LNCaP clone FGC (cell line): Measurements from ENCODE around the gene UBE2M.

Experiments used
- DNase-seq: peaks from one replicate; pipeline ENCODE4 v3.0.0-alpha.2; 2011; ENCODE audit warnings: low read depth
- H3K4me3 ChIP-seq: 2 replicates; pipeline ENCODE4 v1.5.1; 2011; ENCODE audit warnings: mild to moderate bottlenecking, low read depth, low read length, control low read depth
- TF ChIP-seq, protein P1 (sequence below): IDR thresholded peaks from 2 replicates; pipeline ENCODE4 v1.5.1; 2012; ENCODE audit warnings: mild to moderate bottlenecking; ENCODE audit not compliant: control insufficient read depth, insufficient read depth; ENCODE audit errors: extremely low read depth

Gene UBE2M

DNA sequence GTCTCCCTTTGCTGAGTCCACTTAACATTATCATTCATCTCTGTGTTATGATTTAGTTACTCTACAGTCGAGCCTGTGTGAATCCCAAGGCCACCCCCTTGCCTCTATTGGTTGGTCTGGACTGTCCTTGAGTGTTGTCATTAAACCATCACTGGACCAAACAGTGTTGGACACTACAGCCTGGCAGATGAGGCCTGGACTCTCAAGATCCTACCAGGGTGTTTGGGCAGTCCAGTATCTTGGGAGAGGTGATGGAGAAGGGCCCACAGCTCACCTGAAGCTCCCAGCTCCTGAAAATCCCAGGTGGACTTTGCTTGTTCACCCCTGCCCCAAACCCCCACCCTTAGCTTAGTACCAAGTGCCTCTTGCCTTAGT, 7.3 kb downstream of the UBE2M start:
- H3K4me3 ChIP-seq: no peak overlapping the region
- TF ChIP-seq, protein P1, sequence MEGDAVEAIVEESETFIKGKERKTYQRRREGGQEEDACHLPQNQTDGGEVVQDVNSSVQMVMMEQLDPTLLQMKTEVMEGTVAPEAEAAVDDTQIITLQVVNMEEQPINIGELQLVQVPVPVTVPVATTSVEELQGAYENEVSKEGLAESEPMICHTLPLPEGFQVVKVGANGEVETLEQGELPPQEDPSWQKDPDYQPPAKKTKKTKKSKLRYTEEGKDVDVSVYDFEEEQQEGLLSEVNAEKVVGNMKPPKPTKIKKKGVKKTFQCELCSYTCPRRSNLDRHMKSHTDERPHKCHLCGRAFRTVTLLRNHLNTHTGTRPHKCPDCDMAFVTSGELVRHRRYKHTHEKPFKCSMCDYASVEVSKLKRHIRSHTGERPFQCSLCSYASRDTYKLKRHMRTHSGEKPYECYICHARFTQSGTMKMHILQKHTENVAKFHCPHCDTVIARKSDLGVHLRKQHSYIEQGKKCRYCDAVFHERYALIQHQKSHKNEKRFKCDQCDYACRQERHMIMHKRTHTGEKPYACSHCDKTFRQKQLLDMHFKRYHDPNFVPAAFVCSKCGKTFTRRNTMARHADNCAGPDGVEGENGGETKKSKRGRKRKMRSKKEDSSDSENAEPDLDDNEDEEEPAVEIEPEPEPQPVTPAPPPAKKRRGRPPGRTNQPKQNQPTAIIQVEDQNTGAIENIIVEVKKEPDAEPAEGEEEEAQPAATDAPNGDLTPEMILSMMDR: no peak
- DNase-seq: no peak

DNA sequence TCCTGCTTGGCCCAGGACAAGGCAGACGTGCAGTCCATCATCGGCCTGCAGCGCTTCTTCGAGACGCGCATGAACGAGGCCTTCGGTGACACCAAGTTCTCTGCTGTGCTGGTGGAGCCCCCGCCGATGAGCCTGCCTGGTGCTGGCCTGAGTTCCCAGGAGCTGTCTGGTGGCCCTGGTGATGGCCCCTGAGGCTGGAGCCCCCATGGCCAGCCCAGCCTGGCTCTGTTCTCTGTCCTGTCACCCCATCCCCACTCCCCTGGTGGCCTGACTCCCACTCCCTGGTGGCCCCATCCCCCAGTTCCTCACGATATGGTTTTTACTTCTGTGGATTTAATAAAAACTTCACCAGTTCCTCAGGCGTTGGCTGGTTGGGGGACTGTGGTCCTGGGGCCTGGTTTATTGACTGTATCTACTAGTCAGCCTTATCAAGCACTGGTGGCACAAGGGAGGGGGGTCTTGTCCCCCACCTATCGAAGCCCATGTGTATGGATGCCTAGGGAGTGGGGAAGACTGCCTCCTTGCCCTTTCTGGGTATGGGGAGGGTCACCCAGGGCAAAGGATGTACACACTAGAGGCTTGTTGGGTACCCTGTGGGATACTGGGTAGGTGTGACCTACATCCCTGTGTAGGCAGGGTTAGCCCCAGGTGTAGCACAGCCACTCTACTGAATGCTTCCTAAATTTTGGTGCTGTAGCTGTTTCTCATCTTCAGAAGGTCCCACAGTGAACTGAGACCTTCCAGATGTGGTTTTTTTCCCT, 7.9 kb downstream of the UBE2M start:
- no peak for DNase-seq
- H3K4me3 ChIP-seq: no peak overlapping the region
- TF ChIP-seq, protein P1: no peak

DNA sequence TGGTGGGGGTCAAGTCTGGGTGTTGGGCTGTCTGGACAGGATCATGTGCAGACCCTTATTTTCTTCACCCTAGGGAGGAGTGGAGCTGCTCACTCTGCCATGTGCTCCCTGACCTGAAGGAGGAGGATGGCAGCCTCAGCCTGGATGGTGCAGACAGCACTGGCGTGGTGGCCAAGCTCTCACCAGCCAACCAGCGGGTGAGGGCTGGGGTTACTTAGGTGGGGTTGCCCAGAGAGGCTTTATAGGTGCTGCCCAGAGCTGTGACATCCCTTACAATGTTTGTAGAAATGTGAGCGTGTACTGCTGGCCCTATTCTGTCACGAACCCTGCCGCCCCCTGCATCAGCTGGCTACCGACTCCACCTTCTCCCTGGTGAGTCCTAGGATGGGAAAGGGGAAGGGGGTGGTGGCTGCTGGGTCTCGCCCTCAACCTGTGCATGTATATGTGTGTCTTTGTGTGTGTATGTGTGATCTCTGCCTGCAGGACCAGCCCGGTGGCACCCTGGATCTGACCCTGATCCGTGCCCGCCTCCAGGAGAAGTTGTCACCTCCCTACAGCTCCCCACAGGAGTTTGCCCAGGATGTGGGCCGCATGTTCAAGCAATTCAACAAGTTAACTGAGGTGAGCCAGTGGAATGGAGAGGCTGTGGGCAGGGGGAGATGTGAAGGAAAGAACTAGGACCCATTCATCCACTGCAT, 8.6 kb downstream of the UBE2M start:
- H3K4me3 ChIP-seq: no peak overlapping the region
- no peak for DNase-seq
- TF ChIP-seq, protein P1: no peak

DNA sequence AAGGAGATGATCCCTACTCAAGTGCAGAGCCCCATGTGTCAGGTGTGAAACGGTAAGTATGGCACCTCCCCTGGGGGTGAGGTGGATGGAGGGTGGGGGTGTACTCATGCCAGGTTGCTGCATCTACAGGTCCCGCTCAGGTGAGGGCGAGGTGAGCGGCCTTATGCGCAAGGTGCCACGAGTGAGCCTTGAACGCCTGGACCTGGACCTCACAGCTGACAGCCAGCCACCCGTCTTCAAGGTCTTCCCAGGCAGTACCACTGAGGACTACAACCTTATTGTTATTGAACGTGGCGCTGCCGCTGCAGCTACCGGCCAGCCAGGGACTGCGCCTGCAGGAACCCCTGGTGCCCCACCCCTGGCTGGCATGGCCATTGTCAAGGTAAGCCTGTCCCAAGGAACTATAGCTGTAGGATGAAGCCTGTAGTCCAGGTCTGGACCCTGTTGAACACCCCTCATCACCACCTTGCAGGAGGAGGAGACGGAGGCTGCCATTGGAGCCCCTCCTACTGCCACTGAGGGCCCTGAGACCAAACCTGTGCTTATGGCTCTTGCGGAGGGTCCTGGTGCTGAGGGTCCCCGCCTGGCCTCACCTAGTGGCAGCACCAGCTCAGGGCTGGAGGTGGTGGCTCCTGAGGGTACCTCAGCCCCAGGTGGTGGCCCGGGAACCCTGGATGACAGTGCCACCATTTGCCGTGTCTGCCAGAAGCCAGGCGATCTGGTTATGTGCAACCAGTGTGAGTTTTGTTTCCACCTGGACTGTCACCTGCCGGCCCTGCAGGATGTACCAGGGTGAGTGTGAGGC, 9.3 kb downstream of the UBE2M start:
- TF ChIP-seq, protein P1: no peak
- DNase-seq: no peak
- no peak overlapping the region for H3K4me3 ChIP-seq

DNA sequence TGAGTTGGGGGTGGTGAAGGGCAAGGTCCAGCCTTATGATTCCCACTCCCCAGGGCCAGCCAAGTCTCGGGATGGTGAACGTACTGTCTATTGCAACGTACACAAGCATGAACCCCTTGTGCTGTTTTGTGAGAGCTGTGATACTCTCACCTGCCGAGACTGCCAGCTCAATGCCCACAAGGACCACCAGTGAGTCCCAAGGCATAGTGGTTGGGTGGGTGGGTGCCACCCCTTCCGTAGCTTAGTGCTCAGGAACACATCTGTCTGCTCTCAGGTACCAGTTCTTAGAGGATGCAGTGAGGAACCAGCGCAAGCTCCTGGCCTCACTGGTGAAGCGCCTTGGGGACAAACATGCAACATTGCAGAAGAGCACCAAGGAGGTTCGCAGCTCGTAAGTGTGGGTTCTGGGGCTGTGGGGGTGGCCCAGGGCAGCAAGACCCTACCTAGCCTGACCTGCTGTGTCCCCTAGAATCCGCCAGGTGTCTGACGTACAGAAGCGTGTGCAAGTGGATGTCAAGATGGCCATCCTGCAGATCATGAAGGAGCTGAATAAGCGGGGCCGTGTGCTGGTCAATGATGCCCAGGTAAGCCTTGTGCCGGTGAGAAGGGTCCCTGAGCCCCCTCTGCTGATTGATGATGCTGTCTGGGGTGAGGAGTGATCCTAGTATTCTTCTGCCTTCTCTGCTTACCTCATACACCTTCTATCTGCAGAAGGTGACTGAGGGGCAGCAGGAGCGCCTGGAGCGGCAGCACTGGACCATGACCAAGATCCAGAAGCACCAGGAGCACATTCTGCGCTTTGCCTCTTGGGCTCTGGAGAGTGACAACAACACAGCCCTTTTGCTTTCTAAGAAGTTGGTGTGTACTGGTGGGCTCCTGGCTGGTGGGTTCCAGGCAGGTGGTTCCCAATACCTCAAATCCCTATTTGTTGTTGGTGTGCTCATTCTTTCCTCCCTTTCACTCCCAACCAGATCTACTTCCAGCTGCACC, 10.8 kb downstream of the UBE2M start:
- TF ChIP-seq, protein P1: no peak
- DNase-seq: no peak
- H3K4me3 ChIP-seq: no peak overlapping the region

DNA sequence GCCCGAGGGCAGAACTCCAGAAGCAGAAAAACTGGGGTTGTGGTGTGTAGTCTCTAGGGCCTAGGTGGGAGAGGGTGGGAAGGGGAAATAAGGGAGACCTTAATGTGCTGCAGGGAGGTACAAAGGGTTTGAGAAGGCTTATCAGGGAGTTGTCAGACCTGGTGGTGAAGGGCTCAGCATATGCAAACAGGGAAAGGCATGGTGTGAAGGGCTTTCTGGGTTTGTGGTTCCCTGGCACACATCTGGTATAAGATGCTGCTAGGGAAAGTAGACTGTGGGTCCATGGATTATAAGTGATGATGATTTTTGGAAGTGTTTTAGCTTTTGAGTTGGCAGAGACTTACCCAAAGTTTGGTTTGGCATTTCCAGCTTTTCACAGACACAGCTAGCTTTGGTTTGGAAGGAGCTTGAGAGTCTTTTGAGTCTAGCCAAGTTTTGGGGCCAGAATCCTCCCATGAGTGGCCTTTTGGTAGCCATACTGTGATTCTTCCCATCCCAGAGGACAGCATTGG, 12.3 kb downstream of the UBE2M start:
- H3K4me3 ChIP-seq: peak overlapping the region; percentile 94
- no peak for DNase-seq
- TF ChIP-seq, protein P1: no peak
